Adrenal gland (tissue), 12 donors: Measurements from ENCODE around the gene STK25. TPM values are rescaled to one million over a fixed set of nuclear protein-coding genes. Genes with fewer than 3 reads are reported as not detected.

Source experiments
- DNase-seq, 7 donors: peaks; one replicate each; pipeline ENCODE4 v3.0.0-alpha.2; 2019 to 2020
- H3K27ac ChIP-seq, 5 donors: fragments of 200-600 bp; sonication (generic) in 4 of 5; 1 replicate in 3 of 5; 2 replicates in 2 of 5; pipeline versions ENCODE4 v1.5.1 to v1.8.0; 2016 to 2020; ENCODE audit warnings: mild to moderate bottlenecking in 1 of 5
- H3K27me3 ChIP-seq: fragments of 200-600 bp; 2 replicates; pipeline ENCODE4 v1.8.0; 2021
- H3K36me3 ChIP-seq, 2 donors: fragments of 200-600 bp; replicated peaks in 1 of 2; 1 replicate in 1 of 2; 2 replicates in 1 of 2; pipeline versions ENCODE4 v1.5.1 to v1.8.0; 2018 to 2022
- H3K4me1 ChIP-seq, 2 donors: fragments of 200-600 bp; replicated peaks in 1 of 2; 1 replicate in 1 of 2; 2 replicates in 1 of 2; pipeline versions ENCODE4 v1.5.1 to v1.8.0; 2018 to 2021
- H3K4me3 ChIP-seq, 4 donors: fragments of 200-600 bp; sonication (generic) in 3 of 4; one replicate each; pipeline ENCODE4 v1.5.1; 2016 to 2018
- H3K9me3 ChIP-seq, 3 donors: fragments of 200-600 bp; sonication (generic) in 1 of 3; replicated peaks in 1 of 3; 1 replicate in 2 of 3; 2 replicates in 1 of 3; pipeline versions ENCODE4 v1.5.1 to v1.8.0; 2016 to 2021
- POLR2A ChIP-seq, 2 donors: fragments of 450-650 bp; IDR thresholded peaks; one replicate each; pipeline ENCODE4 v1.6.1; 2017; ENCODE audit warnings: antibody characterized with exemption in 2 of 2, mild to moderate bottlenecking in 2 of 2, moderate library complexity in 1 of 2
- WGBS, 4 donors: extraction: QIAGEN DNeasy Blood & Tissue Kit in 2 of 4; methylation state at CpG; one replicate each; pipeline versions ENCODE4 v1.1.5 to v1.1.7; 2013 to 2017; 5-methylcytosine and 5-hydroxymethylcytosine counted together
- intact Hi-C, 2 donors: fragments of 100-400 bp; cut with DNase I; formaldehyde crosslinking; loops; one replicate each; pipeline versions ENCODE4 v1.14.1 to v1.15.0; 2022 to 2023
- polyA plus RNA-seq, 3 donors: library from polyadenylated mRNA; stranded (reverse); fragments of 200-250 nt in 2 of 3; fragments of 350-450 nt in 1 of 3; fragmentation: Illumina TruSeq in 1 of 3; extraction: RNeasy Lipid Tissue Mini Kit (QIAGEN cat#74804) in 1 of 3; gene quantifications; one replicate each; pipeline ENCODE4 v1.2.3, GENCODE V29; 2013 to 2014
- total RNA-seq, 9 donors: library from RNA; depleted of rRNA in 4 of 9; stranded (reverse); fragments of >200 nt in 4 of 9; fragments of 120-200 nt in 1 of 9; fragmentation: NEBNext Ultra II Directional in 1 of 9; extraction: Animal tissue kit (Norgen Biotek cat#: 25700) in 1 of 9; gene quantifications; one replicate each; pipeline versions ENCODE4 v1.1.0 to v1.2.4, GENCODE V29; 2013 to 2023
- TF ChIP-seq, protein P1 (sequence below), 6 experiments: fragments of 450-650 bp in 4 of 6; fragments of 200-600 bp in 2 of 6; sonication (generic) in 1 of 6; IDR thresholded peaks; 1 replicate in 5 of 6; 2 replicates in 1 of 6; pipeline versions ENCODE4 v1.5.1 to v1.8.0; 2016 to 2021; ENCODE audit warnings: antibody characterized with exemption in 6 of 6, mild to moderate bottlenecking in 2 of 6, moderate library complexity in 1 of 6
- donor health status: healthy with polysubstance abuse.
- donor health status: Bipolar disorder and iron deficiency.
- donor health status: DM: yes; HTN: yes; CAD: no.
- donor health status: DM: no; HTN: no; CAD: no.
- donor health status: DM: no; HTN: no; CAD: no.
- donor health status: DM: yes; HTN: yes; CAD: no.

STK25 gene
- total and polyA plus RNA-seq, 12 donors, result 71.4 to 352 (median 167) TPM

- H3K4me3 ChIP-seq, result no peak overlapping the region
- H3K27ac ChIP-seq, result no peak overlapping the region
- H3K9me3 ChIP-seq, result no peaks in the 10 kb centered on the region
- WGBS, 4 donors, result 85 to 95% (median 90%) methylated on average over 5 to 15 of the region's 15 CpGs
- DNase-seq, result no peak
- TF ChIP-seq POLR2A (IDR thresholded peaks at IDR 0.05), result no peak
- TF ChIP-seq, protein P1, sequence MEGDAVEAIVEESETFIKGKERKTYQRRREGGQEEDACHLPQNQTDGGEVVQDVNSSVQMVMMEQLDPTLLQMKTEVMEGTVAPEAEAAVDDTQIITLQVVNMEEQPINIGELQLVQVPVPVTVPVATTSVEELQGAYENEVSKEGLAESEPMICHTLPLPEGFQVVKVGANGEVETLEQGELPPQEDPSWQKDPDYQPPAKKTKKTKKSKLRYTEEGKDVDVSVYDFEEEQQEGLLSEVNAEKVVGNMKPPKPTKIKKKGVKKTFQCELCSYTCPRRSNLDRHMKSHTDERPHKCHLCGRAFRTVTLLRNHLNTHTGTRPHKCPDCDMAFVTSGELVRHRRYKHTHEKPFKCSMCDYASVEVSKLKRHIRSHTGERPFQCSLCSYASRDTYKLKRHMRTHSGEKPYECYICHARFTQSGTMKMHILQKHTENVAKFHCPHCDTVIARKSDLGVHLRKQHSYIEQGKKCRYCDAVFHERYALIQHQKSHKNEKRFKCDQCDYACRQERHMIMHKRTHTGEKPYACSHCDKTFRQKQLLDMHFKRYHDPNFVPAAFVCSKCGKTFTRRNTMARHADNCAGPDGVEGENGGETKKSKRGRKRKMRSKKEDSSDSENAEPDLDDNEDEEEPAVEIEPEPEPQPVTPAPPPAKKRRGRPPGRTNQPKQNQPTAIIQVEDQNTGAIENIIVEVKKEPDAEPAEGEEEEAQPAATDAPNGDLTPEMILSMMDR (IDR thresholded peaks at IDR 0.05), result no peak
- no peaks in the 10 kb centered on the region for H3K27me3 ChIP-seq
- intact Hi-C loops, result no loop called here
- peaks cover 0 to 40% of the 10 kb centered on the region in 2 donors for H3K36me3 ChIP-seq
- H3K4me1 ChIP-seq, result no peaks in the 10 kb centered on the region
These were observed 16.7 kb downstream of the STK25 start for GRCh38 chr2:241491549-241492173.

GRCh38 chr2:241490825-241491506 is 17.4 kb downstream of the STK25 start:
- TF ChIP-seq POLR2A (IDR thresholded peaks at IDR 0.05), result no peak
- TF ChIP-seq, protein P1 (IDR thresholded peaks at IDR 0.05), result no peak
- DNase-seq, result no peak
- WGBS, 4 donors, result 84 to 100% (median 87%) methylated on average over 4 to 16 of the region's 16 CpGs
- no peak overlapping the region for H3K4me3 ChIP-seq
- intact Hi-C loops, result no loop called here
- H3K9me3 ChIP-seq, result no peaks in the 10 kb centered on the region
- H3K27me3 ChIP-seq, result no peaks in the 10 kb centered on the region
- no peaks in the 10 kb centered on the region for H3K4me1 ChIP-seq
- peaks cover 0 to 34% of the 10 kb centered on the region in 2 donors for H3K36me3 ChIP-seq
- no peak overlapping the region for H3K27ac ChIP-seq

- Histone ChIP-seq H3K27ac (no peak overlapping the region), H3K9me3 (no peaks in the 10 kb centered on the region), H3K4me1 (no peaks in the 10 kb centered on the region), H3K27me3 (no peaks in the 10 kb centered on the region), H3K4me3 (no peak overlapping the region), H3K36me3 (peaks cover 0 to 25% of the 10 kb centered on the region in 2 donors)
- intact Hi-C loops, result no loop called here
- 83 to 95% (median 90%) methylated on average over 8 to 15 of the region's 15 CpGs for WGBS, 4 donors
- TF ChIP-seq, protein P1 (IDR thresholded peaks at IDR 0.05), result no peak
- no peak for DNase-seq
These were observed 18.4 kb downstream of the STK25 start for GRCh38 chr2:241489733-241490680.

DNA sequence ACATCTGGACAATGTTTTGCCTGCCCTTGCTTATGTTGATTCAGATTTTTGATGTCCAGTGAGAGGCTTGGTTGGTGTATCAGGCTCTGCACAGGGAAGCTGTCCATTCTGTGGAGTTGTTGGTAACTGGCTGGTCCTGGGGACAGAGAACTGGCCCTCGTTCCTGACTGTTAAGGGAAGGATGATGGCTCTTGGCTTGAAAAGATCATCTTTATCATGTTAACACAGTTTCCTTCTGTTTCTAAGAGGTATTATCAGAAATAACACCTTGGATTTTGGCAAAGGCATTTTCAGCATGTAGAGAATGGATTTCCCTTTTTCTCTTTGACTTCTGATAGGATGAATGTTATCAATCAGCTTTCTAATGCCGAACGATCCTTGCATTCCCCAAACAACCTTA is 19.3 kb downstream of the STK25 start:
- Histone ChIP-seq H3K9me3 (no peaks in the 10 kb centered on the region), H3K27me3 (no peaks in the 10 kb centered on the region), H3K27ac (no peak overlapping the region), H3K36me3 (peaks cover 0 to 15% of the 10 kb centered on the region in 2 donors), H3K4me1 (no peaks in the 10 kb centered on the region), H3K4me3 (no peak overlapping the region)
- WGBS, 4 donors, result 83 to 92% (median 86%) methylated on average over 3 of the region's 3 CpGs
- TF ChIP-seq, protein P1 (IDR thresholded peaks at IDR 0.05), result no peak
- no peak for TF ChIP-seq POLR2A (IDR thresholded peaks at IDR 0.05)
- intact Hi-C loops, result no loop called here
- no peak for DNase-seq
